Suppressor macrophage (primary cell): ENCODE measurements around the gene SFXN3.

Experiments
- DNase-seq, 4 experiments: peaks; one replicate each; pipeline ENCODE4 v3.0.0-alpha.2; 2020 to 2022

Gene SFXN3

DNA sequence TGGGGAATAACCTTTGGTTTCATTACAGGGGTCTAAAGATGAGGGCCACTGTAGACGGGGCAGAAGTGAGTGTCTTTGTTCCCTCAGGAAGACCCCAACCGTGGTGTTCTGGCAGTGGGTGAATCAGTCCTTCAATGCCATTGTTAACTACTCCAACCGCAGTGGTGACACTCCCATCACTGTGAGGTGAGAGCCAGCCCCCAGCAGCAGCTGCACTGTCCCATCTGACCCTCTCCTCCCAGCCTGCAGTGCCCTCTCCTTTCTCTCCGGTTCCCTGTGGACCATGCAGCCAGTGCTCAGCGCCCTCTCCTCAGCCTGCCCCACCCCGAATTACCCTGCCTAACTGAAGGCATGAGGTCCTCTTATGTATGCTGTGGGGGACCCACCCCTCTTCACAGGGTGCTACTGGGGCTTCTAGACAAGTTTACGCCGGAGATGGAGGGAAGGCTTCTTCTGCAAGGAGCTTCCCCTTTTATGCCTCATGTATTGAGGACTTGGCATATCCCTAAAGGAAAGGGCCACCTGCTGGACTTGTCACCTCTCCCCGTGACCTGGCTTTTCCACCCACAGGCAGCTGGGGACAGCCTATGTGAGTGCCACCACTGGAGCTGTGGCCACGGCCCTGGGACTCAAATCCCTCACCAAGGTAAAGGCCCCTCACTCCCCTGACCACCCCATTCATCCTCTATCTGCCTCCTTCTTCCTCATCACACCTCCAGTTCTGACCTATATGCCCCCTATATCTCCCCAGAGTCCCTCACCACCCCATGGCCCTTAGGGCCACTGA is 5.1 kb downstream of the SFXN3 start:
- no peak for DNase-seq

DNA sequence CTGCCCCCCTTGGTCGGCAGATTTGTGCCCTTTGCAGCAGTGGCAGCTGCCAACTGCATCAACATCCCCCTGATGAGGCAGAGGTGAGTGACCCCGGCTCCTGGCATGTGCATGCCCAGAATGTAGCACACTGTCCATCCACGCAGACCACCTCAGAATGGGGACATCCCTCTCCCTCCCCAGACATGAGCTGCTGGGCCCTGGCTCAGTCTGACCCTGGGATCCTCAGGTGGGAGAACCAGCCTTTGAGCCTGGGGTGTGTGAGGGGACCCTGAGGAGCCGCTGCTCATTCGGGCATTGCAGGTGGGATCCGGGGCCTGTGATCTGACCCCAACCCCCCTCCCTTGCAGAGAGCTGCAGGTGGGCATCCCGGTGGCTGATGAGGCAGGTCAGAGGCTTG is 5.7 kb downstream of the SFXN3 start:
- no peak for DNase-seq

DNA sequence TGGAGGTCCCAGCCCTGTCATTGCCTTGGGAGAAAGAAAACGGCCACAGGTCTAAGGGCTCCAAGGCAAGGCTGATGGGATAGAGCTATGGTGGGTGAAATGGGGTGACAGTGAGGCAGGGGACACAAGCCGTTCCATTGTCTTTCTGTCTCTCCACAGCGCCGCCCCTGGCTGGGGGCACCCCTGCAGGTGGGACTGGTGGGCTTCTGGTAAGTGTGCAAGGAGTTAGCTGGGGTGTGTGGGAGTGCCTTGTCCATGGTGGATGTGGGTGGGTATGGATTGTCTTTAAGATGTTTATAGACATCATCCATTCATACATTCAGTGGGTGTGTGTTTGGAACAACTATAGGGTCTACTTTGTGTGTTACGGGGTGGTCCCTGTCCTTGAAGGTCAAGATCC is 7.5 kb downstream of the SFXN3 start:
- DNase-seq: no peak

DNA sequence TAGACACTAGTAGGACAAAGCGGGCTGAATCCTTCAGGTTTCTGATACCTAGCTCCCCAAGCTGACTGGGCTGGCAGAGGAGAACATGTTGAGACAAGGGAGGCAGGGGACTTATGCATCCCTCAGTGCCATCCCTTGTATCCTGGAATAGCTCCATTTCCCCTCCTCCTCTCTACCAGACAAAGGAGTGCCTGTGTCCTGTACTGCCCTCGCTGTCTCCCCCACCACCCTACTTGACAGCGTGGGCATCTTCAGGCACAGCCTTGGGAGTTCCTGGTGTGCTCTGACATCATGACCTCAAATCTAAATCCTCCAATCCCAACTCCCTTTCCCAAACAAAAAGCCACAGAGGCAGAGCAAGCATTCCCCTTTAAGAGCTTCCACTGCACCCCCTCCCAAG is 9.0 kb downstream of the SFXN3 start:
- no peak for DNase-seq

DNA sequence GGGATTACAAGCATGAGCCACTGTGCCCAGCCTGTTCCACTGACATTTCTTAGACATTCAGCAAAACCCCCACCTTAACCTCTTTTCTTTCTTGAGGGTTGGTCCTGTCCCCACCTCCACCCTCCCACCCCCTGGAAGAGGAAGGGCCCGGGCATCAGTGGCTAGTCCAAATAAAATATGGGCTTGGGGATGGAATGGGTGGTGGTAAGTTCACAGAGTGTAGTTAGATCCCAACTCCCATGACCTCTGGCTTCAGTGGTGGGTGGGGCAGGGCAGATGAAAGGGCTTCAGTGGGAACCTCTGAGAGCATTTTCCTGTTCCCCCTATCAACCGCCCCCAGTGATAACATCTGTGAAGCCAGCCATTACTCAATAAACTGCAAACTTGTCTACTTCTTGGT is 9.8 kb downstream of the SFXN3 start:
- no peak for DNase-seq

DNA sequence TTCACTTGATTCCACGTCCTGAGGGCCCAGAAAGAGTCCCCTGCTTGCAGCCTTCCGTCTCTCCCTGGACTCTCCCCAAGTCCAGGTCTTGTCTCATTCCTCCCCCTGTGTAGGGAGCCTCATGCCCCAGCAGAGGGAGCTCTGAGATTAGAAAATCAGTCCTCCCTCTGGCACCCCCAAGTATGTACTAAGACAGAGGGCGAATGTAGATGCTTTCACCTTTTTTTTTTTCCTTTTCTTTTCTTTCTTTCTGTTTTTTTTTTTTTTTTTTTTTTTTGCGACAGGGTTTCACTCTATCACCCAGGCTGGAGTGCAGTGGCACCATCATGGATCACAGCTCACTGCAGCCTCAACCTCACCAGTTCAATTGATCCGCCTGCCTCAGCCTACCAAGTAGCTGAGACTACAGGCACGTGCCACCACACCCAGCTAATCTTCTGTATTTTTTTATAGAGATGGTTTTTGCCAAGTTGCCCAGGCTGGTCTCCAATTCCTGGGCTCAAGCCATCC is 10.3 kb downstream of the SFXN3 start:
- DNase-seq: peak; percentile 78 to 83 (median 81)

DNA sequence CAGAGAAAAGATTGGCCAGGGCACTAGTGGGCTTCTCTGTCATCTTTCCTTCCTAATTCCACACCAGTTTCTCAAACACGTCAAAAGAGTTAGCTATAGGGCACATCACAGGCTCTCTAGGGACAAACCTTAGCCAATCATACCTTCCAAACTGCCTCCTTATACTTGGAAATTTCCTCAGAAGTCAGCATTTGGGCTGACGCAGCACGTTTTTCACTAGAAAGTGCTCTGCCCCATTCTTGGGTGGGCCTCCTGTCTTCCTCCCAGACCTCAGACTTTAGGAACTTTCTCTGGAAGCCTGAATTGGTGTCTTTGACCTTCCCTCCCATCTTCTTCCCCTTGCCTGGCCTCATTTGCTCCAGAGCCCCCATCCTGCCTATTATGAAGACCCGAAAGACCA is 11.1 kb downstream of the SFXN3 start:
- no peak for DNase-seq

DNA sequence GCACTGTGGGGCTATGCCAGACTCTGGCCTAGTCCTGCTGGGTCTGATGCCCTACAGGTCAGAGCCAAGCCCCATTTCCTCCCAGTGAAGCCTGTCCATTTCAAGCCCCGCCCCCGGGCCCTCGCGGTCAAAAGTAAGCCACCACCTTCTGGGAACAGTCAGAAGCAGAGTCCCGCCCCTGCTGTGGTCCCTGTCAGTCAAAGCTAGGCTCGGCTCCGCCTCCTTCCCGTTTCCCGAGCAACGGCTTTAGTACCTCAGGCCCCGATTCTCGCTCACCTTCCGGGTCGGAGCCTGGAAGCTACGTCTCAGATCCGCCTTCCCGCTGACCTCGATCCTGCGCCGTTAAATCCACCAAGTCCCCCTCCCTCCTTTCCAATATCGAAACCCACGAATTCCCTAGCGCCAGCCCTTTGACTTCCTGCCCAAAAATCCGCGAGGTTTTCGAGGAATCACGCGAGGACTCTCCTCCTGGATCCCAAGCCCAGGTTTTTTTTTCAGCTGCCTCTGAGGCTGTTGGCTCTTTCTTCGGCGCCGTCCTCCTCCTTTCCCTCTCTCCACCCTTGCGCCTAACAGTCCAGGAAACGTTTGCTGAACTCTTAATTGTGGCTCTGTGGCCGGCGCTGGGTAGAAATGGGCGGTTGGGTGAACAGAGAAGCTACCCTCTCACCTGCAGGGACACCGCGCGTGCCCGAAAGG is 11.8 kb downstream of the SFXN3 start:
- peak; percentile 95 to 97 (median 96) for DNase-seq

DNA sequence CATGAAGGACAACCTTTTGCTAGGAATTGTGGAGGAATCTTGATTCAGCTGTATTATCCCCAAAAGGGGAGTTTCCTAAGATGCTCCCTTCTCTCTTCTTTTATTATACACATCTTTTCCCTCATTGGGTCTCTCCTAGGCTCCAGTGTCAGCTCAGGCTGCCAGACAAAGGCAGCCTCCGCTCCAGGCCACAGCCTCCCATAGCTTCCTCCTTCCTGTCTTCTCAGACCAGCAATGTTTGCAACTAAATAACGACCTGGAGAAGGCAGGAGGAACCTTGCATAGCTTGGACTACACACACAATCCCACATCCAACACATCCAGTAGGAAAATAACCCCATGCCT is 12.3 kb downstream of the SFXN3 start:
- peak in 1 of 4 experiments; percentile 32 for DNase-seq

DNA sequence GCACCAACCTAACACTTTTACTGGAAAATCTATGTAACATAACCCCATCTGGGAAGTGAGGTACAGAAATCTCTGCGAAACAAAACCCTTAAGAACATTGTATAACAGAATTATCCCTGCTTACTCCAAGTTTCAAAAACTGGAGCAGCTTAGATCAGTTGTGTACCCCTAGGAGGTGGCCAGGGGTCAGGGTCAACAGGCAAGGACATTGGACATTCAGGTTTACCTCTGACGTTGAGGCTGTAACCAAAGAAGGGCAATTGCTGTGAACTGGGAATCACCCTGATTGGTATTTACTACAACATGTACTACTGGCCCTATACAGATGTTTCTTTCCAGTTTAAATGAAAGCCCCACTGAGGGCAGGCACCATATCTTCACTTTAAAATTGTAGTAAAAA is 13.1 kb downstream of the SFXN3 start:
- no peak for DNase-seq

DNA sequence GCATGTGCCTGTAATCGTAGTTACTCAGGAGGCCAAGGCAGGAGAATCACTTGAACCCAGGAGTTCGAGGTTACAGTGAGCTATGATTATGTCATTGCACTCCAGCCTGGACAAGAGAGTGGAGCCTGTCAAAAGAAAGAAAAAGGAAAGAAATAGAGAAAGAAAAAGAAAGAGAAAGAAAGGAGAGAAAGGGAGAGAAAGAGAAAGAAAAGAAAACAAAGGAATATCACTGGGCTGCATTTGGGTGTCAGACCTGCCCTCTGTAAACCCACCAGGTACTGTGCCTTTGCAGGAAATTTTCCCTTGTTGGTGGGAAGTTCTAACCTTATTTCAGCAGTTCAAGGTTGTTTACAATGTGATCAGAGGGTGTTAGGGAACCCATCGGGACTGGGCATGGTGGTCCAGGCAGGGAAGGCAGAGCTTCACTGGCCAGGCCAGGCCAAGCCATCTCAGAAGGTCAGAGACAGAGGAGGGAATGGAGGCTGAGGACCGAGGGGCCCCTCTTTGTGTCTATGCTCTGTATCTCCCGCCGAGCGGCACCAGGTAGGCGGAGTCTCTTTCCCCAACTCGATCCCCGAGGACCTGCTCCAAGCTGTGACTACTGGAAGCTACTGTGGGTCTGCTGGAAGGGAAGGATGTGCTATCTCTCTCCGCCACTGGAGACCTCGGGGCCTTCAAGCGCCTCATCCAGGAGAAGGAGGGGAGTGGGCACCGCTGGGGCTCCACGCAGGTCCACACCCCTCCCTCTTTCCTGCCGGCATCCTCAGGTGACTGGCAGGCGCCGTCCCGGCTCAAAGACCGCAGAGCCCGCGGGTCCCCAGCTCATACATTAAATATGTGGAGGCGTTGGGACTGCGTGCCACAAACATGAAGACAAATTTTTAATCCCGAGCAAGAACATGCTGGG is 15.6 kb downstream of the SFXN3 start:
- no peak for DNase-seq

DNA sequence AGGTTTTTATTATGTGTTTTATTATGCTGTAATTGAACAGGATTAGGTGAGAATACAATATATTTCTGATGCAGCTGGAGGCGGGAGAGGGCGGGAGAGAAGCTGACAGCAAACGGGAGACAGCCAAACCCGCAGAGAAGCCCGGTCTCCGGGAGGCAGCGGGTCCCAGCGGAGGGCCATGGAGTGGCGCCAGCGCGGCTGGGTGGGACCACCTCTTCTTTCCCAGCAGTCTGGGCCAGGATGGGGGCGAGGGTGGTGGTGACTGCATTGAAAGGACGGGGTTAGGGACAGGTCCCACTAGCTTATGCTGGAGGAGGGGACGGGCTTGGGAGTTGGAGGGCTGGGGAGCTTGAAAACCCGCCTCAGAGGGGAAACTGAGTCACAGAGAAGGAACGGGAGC is 16.2 kb downstream of the SFXN3 start:
- no peak for DNase-seq

DNA sequence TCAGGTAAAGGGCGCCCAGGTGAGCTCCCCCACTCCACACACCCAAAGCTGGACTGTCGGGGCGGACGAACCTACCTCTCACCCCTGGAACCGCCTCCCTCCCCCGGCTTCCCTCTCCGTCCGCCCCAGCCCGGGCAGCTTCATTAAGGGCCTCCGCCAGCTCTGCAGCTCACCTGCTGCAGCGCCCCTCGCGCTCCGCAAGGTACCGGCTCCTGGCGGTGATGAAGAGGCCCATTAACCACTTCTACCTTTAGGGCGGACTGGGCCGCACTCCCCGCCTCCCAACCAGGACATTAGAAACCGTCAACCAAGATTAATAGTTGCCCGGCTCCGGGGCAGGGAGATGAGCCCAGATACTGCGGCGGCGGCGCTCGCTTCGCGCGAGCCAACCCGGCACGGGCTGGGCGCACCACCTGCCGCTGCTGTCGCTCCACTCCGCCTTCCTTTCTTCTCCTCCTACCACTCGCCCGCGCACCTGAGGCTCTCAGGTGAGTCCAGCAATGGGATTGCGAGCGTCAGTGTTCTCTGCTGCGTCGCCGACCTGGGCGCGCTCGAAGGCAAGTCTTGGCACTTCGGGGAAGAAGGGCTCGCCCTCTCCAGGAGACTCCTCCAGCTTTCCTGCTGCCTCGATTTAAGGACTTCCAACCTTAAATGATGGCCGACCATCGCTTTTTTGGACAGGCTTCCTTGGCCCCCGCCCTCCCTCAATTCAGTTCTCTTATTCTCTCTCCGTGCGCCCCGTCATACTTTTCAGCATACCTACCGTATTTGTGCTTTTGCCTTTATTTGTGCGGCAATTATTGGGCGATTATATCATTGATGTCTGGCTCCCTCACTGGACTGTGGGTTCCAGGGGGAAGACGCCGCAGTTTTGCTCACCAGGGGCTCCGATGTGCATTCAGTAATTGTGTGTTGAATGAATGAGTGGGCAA is 17.2 kb downstream of the SFXN3 start:
- DNase-seq: no peak

DNA sequence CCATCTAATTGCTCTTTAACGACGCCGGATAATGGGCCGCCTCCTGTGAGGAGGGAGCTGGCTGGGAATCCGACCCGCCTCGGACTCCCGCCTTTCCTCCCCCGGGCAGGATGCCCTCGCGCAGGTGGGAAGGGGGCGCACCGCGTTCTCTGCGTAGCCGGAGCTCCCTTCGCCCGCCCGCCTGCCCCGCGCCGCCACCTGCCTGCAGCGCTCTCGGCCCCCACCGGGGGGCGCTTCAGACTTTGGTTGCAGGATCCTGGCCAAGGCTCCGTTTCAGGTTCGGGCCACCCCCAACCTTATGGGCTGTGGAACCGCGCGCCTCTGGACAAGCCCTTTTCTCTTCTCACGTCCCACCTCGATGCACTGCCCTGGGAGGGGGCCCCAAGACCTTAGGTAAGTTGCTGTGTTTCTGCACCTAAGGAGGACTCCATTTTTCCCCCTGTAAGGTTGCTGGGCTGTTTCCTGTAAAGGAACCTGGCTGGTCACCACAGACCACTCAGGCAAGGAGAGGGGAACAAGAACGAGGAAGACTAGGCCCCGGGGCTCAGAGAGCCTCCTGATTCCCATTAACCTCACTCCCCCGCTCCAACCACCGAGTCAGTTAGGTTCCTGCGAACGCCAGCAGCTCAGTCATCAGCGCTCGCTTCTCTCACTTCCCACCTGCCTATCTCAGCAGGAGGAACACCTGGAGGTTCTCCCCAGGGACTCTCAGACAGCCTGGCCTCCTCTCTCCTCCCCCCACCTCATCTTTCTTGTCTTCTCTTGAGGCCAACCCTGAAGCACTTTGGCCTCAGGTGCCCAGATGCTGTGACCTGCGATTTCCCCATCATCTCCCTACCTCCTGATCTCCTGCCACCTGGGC is 19.4 kb downstream of the SFXN3 start:
- peak; percentile 56 to 81 (median 74) for DNase-seq

DNA sequence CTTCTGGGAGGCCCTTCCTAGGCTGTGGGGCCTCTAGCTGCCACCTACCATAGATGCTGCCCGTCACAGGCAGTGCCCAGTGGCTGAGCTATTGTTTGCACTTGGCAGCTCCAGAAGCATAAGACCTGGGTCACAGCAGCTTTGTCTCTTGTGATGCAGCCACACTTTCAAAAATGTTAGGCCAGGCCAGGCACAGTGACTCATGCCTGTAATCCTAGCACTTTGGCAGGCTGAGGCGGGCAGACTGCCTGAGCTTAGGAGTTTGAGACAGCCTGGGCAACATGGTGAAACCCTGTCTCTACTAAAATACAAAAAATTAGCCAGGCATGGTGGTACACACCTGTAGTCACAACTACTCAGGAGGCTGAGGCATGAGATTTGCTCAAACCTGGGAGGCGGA is 21.3 kb downstream of the SFXN3 start:
- DNase-seq: no peak

DNA sequence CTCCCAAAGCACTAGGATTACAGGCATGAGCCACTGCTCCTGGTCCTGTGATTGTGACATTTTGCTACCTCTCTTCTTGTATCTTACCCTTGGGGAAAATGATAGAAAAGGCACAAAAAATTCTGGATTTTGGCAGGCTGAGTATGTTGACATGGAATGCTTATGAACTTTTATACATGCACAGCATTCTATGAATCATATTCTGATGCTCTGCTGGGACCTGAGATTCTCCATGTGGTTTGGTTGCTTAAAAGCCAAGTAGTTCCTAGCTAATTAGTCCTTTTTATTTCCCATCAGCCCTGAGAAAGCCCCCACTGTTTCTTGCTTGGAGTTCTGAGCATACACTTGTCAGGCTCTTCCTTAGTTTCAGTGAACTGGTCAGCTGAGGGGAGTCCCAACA is 22.5 kb downstream of the SFXN3 start:
- no peak for DNase-seq

DNA sequence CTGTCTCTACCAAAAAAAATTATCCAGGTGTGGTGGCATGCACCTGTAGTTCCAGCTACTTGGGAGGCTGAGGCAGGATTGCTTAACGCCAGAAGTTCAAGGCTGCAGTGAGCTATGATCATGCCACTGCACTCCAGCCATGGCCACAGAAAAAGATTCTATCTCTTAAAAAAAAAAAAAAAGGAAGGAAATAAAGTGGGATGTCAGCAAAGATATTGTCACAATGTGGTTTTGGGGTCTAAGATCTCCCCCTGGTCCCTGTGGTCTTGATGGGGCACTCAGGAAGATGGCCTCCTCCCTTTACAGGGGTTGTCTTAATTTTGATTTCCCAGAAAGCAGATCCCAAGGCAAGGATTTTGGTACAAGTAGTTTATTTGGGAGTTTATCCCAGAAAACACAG is 23.3 kb downstream of the SFXN3 start:
- no peak for DNase-seq

DNA sequence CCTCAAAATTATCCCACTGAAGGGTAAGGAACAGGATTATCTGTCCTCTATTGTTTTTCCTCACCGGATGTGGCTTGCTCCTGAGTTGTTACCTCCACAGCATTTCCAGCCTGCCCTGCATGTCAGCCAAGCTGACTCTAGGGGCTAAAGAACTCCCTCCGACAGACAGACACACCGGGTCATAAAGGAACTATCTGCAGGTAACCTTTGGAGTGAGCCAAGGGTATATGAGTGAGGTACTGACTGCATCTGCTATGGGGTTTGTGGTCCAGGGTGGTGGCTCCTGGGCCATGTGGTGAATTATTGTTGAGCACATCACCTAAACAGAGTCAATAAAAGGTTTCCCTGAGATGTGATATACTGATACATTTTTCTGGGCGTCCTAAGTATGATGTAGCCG is 23.8 kb downstream of the SFXN3 start:
- no peak for DNase-seq

DNA sequence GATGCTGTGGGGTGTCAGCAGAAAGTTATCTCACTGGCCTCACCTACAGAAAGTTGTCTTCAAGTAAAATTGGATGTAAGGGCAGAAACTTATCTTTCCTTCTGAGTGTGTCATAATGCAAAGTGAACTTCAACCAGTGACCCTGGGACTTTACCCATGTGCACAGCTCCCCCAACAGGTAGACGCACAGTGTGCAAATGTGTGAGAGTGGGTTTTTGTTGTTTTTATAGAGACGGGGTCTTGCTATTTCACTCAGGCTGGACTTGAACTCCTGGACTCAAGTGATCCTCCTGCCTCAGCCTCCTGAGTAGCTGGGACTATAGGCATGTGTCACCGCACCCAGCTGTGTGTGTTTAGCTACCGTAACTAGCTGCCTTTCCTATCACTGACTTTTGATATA is 24.4 kb downstream of the SFXN3 start:
- DNase-seq: no peak

DNA sequence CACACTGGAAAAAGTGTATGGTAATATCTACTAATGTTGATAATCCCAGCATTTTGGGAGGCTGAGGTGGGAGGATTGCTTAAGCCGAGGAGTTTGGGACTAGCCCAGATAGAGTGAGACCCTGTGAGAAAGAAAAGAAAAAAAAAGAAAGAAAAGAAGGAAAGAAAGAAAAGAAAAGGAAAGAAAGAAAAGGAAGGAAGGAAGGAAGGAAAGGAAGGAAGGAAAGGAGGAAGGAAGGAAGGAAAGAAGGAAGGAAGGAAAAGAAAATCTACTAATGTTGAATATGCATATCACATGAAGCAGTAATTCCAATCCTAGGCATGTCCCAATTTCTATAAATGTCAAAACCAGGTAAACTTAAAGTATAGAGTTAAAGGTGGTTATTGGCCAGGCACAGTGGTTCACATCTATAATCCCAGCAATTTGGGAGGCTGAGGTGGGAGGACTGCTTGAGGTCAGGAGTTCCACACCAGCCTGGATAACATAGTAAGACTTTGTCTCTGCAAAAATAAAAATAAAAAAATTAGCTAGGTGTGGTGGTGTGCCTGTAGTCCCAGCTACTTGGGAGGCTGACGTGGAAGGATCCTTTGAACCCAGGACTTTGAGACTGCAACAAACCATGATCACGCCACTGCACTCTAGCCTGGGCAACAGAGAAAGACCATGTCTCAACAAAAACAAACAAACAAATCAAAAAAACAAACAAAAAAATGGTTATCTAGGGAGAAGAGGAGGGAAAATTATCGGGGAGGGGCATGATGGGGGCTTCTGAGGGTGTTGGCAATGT is 25.5 kb downstream of the SFXN3 start:
- no peak for DNase-seq
